ENCODE measurements around the gene HPSE2.

GRCh38 chr10:98667081-98667480, 568.6 kb downstream of the HPSE2 start:
- TF ChIP-seq RXRA (IDR thresholded peaks at IDR 0.05; ENCODE audit: insufficient read depth, low read depth, low read length) (no peak), CTCF (IDR thresholded peaks at IDR 0.05; ENCODE audit: control extremely low read depth in 1 of 3, insufficient read depth in 1 of 3, low read depth in 1 of 3, low read length in 3 of 3) (no peak), POLR2AphosphoS5 (IDR thresholded peaks at IDR 0.05; ENCODE audit: low read depth, low read length) (no peak), POLR2A (IDR thresholded peaks at IDR 0.05; ENCODE audit: control extremely low read depth in 1 of 2, low read depth in 2 of 2, low read length in 2 of 2) (no peak), EZH2 (IDR thresholded peaks at IDR 0.05; ENCODE audit: low read depth, low read length, severe bottlenecking) (no peak), RAD21 (IDR thresholded peaks at IDR 0.05 in 1 of 2, conservative IDR thresholded peaks at IDR 0.05 in 1 of 2; ENCODE audit: low read depth in 2 of 2, low read length in 2 of 2) (no peak), SIX5 (IDR thresholded peaks at IDR 0.05; ENCODE audit: low read depth, low read length) (no peak), SIN3A (conservative IDR thresholded peaks at IDR 0.05 in 1 of 2, IDR thresholded peaks at IDR 0.05 in 1 of 2; ENCODE audit: low read depth in 1 of 2, low read length in 2 of 2) (no peak), ZNF274 (IDR thresholded peaks at IDR 0.05; ENCODE audit: borderline replicate concordance, extremely low read depth, low read length) (no peak), JUND (IDR thresholded peaks at IDR 0.05; ENCODE audit: low read length) (no peak)
- TF ChIP-seq, protein P1, sequence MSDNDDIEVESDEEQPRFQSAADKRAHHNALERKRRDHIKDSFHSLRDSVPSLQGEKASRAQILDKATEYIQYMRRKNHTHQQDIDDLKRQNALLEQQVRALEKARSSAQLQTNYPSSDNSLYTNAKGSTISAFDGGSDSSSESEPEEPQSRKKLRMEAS (IDR thresholded peaks at IDR 0.05), result no peak

Measured in H1 (cell line).